ENCODE results near the gene MGRN1. TPM values are rescaled to one million over a fixed set of nuclear protein-coding genes. Genes with fewer than 3 reads are reported as not detected.

Gene MGRN1
- total RNA-seq, 3 donors from 2014 or later = 26.7 to 28.5 (median 27.9) TPM

GRCh38 chr16:4624827-4625559 lies 367 bp downstream of the MGRN1 start:
- Histone ChIP-seq H3K9me3 (no peaks in the 10 kb centered on the region), H3K27ac (peak overlapping the region; percentile 97 to 98), H3K4me3 (peak overlapping the region; percentile 92 to 100 (median 96)), H3K4me1 (peaks cover 0 to 8% of the 10 kb centered on the region in 2 donors), H3K36me3 (no peaks in the 10 kb centered on the region), H3K27me3 (no peaks in the 10 kb centered on the region)
- DNase-seq (ENCODE audit: low spot score in 2 of 2) = peak in 1 of 2 donors; percentile 60
- peak in 2 of 3 donors; percentile 41 to 70 for TF ChIP-seq POLR2AphosphoS5 (IDR thresholded peaks at IDR 0.05)
- no peak for TF ChIP-seq CTCF (IDR thresholded peaks at IDR 0.05)
- peak; percentile 67 for TF ChIP-seq POLR2A (IDR thresholded peaks at IDR 0.05)
- intact Hi-C loops (cut with DNase I; ENCODE audit: low total_unique reads) = no loop called here

GRCh38 chr16:4625560-4626159 lies 1.0 kb downstream of the MGRN1 start:
- H3K27me3 ChIP-seq = no peaks in the 10 kb centered on the region
- intact Hi-C loops (cut with DNase I; ENCODE audit: low total_unique reads) = no loop called here

GRCh38 chr16:4626396-4626795 lies 1.8 kb downstream of the MGRN1 start:
- peaks cover 0 to 8% of the 10 kb centered on the region in 2 donors for H3K4me1 ChIP-seq
- H3K4me3 ChIP-seq = peak overlapping the region in 2 of 3 donors; percentile 96 to 100
- intact Hi-C loops (cut with DNase I; ENCODE audit: low total_unique reads) = no loop called here
- no peak for DNase-seq (ENCODE audit: low spot score in 2 of 2)
- no peaks in the 10 kb centered on the region for H3K27me3 ChIP-seq
- TF ChIP-seq CTCF (IDR thresholded peaks at IDR 0.05) (no peak), POLR2AphosphoS5 (IDR thresholded peaks at IDR 0.05) (no peak), POLR2A (IDR thresholded peaks at IDR 0.05) (no peak)
- no peaks in the 10 kb centered on the region for H3K36me3 ChIP-seq
- peak overlapping the region; percentile 34 to 97 for H3K27ac ChIP-seq
- H3K9me3 ChIP-seq = peaks cover 0 to 3% of the 10 kb centered on the region in 2 donors

More at GRCh38 chr16:4625560-4626159, 1.0 kb downstream of the MGRN1 start:
- peaks cover 0 to 8% of the 10 kb centered on the region in 2 donors for H3K4me1 ChIP-seq
- DNase-seq (ENCODE audit: low spot score in 2 of 2) = no peak
- no peaks in the 10 kb centered on the region for H3K9me3 ChIP-seq
- H3K36me3 ChIP-seq = no peaks in the 10 kb centered on the region
- peak overlapping the region; percentile 92 to 100 (median 96) for H3K4me3 ChIP-seq
- H3K27ac ChIP-seq = peak overlapping the region; percentile 97 to 98
- TF ChIP-seq CTCF (IDR thresholded peaks at IDR 0.05) (no peak), POLR2AphosphoS5 (IDR thresholded peaks at IDR 0.05) (no peak), POLR2A (IDR thresholded peaks at IDR 0.05) (no peak)

GRCh38 chr16:4628283-4628682 lies 3.7 kb downstream of the MGRN1 start:
- no peak for TF ChIP-seq CTCF (IDR thresholded peaks at IDR 0.05)
- TF ChIP-seq POLR2AphosphoS5 (IDR thresholded peaks at IDR 0.05) = no peak
- no peak for TF ChIP-seq POLR2A (IDR thresholded peaks at IDR 0.05)
- Histone ChIP-seq H3K4me1 (peaks cover 0 to 8% of the 10 kb centered on the region in 2 donors), H3K4me3 (no peak overlapping the region), H3K27me3 (no peaks in the 10 kb centered on the region), H3K36me3 (no peaks in the 10 kb centered on the region), H3K9me3 (peaks cover 0 to 7% of the 10 kb centered on the region in 2 donors), H3K27ac (no peak overlapping the region)
- DNase-seq (ENCODE audit: low spot score in 2 of 2) = no peak
- intact Hi-C loops (cut with DNase I; ENCODE audit: low total_unique reads) = no loop called here

- intact Hi-C loops (cut with DNase I; ENCODE audit: low total_unique reads) = no loop called here
- Histone ChIP-seq H3K4me1 (peaks cover 0 to under 1% of the 10 kb centered on the region in 2 donors), H3K36me3 (no peaks in the 10 kb centered on the region), H3K4me3 (no peak overlapping the region), H3K9me3 (peaks cover 0 to 7% of the 10 kb centered on the region in 2 donors), H3K27ac (no peak overlapping the region), H3K27me3 (no peaks in the 10 kb centered on the region)
- TF ChIP-seq POLR2AphosphoS5 (IDR thresholded peaks at IDR 0.05) = no peak
- no peak for TF ChIP-seq CTCF (IDR thresholded peaks at IDR 0.05)
- no peak for TF ChIP-seq POLR2A (IDR thresholded peaks at IDR 0.05)
- no peak for DNase-seq (ENCODE audit: low spot score in 2 of 2)
Measured at GRCh38 chr16:4631444-4631843, 6.8 kb downstream of the MGRN1 start.
